ENCODE measurements around the gene KLHDC1.

GRCh38 chr14:49768301-49769121, 75.6 kb downstream of the KLHDC1 start:
- TF ChIP-seq CTCF (IDR thresholded peaks at IDR 0.05; ENCODE audit: low read depth, low read length, missing input control), result no peak
- TF ChIP-seq EGR1 (IDR thresholded peaks at IDR 0.05; ENCODE audit: low read depth in 2 of 2), result peak in 1 of 2 donors; percentile 13
- TF ChIP-seq SP1 (IDR thresholded peaks at IDR 0.05), result peak; percentile 60
- TF ChIP-seq JUND (IDR thresholded peaks at IDR 0.05), result no peak
- TF ChIP-seq RAD21 (IDR thresholded peaks at IDR 0.05), result no peak
- peak; percentile 81 for TF ChIP-seq TAF1 (conservative IDR thresholded peaks at IDR 0.05)

Measured in liver (tissue), 3 donors.